CD4-positive, alpha-beta T cell treated with Interleukin-1 beta for 1 hour (primary cell): ENCODE data around the gene RPS21.

Experiments
- DNase-seq, 2 donors: peaks; one replicate each; pipeline ENCODE4 v3.0.0-alpha.2; 2020 to 2022

RPS21 gene

DNA sequence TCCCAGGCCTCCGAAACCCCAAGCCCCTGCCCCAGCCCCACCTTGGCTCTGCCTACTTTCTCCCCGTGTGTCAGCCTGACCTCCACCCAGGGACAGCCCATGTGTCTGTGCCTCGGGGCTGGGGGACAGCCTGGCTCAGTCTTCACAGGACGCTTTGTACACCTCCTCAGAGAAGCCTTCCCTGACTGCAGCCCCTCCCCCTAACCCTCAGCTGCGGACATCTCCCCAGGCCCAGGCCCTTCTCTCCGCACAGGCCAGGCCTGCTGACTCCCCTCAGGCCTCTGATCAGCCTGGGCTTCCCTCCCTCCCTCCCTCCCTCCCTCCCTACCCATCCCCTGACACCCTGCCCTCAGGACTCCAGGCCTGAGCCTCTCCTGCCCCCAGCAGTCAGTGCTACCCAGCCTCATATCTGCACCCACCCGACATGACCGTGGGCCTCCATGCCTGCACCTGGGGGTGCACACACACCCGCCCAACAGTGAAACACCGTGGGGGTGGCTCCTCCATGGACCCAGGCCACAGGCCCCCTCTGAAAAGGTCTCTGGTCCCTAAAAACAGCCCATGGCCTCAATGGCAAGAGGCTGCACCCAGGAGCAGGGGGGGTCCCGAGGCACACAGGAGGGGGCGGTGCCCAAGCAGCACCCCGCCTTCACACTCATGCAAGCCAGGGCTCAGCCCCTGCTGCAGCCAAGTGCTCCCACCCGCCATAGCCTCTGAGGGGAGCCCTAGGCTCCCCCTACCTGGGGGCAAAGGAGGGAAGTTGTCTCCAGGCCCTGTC is 32.7 kb upstream of the RPS21 start:
- no peak for DNase-seq

DNA sequence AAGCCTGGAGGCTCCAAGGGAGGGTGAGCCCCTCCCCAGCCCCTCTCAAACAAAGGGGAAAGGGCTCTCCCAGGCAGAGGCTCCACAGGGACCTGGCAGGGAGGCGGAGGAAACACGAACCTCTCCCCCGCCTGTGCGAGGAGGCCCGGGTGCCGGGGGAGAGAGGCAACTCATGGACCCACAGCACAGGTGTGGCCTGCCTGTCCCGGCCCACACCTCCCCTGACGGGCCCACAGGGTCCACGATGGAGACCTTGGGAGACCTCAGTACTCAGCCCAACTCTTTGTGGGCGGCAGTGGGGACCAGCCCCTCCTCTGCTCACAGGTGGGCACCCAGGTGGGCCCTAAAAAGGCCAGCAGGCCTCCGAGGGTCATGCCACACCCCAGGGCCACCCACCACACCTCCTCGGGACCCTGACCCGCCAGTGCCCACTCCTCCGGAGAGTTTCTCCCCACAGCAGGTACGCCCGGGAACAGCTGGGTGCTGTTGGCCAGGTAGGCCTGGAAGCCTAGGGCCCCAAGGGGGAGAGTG is 32.0 kb upstream of the RPS21 start:
- DNase-seq, result no peak

DNA sequence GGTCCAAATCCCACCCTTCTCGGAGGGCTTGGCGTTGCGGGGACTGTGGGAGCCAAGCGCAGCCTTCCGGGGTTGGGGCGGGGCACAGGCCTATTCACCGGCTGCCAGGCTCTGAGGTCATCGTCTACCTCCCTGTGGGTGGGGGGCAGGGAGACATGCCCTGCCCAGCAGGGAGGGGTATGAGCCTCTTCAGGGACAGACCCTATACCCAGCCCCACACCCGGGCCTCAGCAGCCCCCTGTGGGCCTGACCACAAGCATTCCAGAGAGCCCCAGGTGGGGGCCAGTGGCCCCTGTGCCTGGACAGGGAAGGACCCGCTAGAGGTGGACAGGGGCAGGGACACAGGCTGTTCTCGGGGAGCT is 31.4 kb upstream of the RPS21 start:
- DNase-seq, result no peak

DNA sequence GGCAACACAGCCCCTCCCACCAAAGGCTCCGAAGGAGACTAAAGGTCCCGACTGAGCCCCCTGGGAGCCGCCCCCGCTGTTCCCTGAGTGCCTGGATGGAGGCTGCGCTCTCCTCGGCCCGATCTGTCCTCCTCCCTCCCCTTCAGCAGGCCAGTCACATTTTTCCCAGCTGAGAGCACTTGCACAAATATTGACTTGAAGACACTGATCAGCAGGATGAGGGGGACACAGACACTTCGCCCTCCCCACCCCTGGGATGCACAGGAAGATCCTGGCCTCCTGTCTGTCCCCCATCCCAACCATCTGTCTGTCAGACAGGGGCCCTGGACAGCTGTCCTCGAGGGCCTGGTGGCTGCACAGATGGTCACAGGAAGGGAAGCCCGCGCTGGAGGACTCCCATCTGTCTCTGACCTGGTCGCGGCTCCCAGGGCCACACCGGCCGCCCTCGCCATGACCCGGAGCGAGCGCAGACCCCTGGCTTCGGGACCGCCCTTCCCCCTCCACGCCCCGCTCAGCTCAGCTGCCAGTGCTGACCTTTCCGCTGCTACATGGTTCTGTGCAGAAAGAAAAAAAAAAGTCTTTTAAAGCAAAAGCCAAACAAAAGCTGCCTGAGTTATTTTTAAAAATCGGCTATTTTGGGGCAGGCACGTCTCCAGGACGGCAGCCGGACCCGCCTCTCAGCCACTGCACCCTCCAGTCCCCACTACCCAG is 30.9 kb upstream of the RPS21 start:
- DNase-seq, result no peak

DNA sequence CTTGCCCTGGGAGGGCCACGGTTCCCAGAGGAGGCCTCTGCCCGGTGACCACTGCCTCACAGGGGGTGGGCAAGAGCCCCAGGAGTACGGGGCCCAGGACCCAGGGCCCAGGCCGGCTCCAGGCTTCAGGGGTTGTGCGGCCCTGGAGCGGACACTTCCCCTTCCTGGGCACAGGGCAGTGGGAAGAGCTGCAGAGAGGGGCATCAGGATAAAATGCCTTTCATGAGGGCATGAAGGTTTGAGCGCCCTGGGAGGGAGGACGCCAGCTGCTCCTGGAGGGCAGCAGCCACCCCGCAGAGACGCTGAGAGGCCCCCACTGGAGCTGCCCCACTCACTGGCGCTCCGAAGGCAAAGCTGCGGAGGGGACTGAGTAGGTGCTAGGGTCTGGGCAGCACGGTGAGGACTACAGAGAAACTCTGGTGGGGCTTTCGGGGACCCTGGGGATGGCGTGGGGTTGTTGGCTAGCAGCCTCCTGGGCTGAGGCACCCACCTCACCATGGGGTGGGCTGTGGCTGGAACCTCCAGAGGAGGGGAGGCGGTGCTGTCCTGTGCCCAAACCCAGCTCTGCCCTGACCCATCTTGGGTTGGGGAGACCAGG is 30.2 kb upstream of the RPS21 start:
- DNase-seq, result no peak

DNA sequence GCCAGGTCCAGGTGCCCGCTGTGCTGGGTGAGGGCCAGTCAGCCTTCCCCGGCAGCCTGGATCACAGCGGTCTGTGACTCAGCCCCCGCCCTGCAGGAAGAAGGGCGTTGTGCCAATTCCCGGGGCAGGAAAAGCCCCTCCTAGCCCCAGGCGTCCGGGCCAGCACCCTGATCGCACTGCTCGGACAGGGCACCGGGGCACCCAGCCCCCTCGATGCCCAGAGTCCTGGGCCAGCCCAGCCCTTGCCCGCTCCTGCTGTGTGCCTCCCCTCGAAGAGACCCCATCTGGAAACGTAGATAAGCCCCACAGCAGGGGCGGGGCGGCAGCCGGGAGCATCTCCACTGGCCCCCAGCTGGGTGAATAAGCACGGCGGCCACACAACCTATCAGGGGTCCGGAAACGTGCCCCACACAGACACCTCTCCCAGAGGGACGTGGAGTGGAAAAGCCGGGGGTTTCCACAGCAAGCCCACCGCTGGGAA is 29.7 kb upstream of the RPS21 start:
- no peak for DNase-seq

DNA sequence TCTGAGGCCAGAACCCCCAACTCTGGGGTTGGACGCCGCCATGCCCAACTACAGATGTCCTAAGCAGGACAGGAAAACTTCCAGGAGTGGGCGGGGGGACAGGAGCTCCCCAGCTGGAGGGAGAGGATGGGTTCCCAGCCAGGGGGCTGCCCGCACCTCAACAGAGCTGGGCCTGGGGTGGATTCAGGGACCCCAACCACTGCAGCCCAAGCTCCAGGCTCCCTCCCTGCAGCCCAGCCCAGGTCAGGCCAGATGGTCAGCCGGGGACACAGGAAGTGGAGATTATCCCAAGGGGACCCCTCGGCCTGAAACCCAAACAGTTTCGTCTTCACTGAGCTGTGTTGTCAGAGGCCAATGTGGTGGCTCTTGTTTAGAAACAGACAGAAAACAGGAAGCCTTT is 29.2 kb upstream of the RPS21 start:
- DNase-seq, result no peak

DNA sequence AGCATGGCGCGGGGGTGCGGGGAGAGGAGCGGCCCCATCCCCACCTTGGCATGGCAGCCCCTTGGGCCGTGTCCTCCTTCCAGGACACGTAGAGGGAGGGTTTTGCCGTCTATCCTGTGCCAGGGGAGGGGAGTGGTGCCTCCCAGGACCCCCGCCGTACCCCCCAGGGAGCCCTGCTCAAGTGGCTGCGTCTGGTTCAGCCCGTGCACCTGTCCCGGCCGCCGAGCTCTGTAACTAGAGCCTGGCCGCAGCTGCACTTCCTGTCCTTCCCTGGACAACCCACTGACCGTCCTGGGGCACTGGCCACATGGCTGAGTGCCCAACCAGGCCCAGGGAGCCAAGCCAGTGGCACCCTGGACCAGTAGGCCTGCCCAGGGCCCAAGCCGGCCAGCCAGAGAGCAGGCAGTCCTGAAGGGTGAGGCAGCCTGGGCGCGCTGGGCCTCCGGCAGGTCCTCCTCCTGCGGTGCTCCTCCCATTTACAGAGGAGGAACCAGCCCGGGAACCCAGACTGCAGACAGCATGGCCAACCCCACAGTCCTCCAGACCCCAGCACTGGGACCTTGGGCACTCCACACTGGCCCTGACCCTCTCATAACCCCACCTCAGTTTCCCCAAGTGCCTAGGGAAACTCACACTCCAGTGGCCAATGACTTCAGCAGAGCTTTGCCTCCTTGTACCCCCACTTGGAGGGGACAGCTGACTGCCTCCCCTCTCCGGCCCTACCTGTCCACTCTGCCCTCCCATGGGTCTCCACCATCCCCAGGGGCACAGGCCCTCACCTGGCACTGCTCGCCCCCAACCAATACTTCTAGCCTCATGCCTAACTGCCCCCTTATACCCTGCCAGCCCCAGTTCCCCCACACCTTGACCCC is 28.5 kb upstream of the RPS21 start:
- no peak for DNase-seq

DNA sequence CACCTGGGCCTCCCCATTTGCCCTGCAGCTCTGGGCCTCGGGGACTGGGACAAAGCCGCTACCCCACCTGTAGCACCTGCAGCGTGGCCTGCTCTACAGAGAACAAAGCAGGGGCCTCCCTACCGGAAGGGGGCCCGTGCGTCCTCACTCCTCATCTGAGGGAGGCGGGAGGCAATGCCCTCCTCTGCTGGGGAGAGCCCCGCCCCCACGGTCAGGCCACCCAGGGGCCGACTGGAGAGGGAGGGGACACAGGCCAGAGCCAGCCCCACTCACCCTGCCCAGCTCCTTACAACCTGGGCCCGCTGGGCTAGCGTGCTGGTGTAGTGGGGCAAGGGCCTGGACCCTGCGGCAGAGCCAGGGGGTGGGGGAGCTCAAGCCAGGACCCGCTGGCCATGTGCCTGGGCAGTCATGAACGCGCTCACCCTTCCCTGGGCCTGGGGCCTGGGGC is 27.8 kb upstream of the RPS21 start:
- DNase-seq, result no peak

DNA sequence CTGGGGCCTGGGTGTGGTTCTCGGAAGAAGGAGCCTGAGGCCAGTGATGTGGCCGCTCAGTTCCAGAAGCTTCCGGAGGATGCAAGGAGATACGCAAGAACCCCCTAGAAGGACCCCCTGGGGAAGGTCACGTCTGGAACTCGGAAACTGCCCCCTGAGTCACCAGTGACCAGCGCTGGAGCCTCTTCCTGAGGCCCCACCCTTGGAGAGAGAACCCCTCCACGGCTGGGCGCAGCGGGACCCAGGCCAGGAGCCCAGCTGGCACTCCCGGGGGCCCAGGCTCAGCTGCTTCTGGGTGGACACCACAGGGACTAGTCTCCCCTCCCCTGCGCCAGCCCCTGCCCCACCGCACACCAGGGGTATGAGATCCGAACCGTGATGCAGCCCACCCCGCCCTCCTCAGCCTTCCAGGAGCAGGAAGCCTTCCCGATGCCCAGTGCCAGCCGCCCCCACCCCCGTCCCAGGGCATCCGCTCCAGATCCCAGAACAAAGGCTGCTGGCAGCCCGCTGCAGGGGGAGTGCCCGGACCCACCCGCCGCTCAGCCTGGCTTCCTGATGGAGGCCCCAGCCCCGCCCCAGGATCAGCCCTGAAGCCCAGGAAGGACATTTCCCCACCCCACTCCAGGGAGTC is 27.3 kb upstream of the RPS21 start:
- no peak for DNase-seq

DNA sequence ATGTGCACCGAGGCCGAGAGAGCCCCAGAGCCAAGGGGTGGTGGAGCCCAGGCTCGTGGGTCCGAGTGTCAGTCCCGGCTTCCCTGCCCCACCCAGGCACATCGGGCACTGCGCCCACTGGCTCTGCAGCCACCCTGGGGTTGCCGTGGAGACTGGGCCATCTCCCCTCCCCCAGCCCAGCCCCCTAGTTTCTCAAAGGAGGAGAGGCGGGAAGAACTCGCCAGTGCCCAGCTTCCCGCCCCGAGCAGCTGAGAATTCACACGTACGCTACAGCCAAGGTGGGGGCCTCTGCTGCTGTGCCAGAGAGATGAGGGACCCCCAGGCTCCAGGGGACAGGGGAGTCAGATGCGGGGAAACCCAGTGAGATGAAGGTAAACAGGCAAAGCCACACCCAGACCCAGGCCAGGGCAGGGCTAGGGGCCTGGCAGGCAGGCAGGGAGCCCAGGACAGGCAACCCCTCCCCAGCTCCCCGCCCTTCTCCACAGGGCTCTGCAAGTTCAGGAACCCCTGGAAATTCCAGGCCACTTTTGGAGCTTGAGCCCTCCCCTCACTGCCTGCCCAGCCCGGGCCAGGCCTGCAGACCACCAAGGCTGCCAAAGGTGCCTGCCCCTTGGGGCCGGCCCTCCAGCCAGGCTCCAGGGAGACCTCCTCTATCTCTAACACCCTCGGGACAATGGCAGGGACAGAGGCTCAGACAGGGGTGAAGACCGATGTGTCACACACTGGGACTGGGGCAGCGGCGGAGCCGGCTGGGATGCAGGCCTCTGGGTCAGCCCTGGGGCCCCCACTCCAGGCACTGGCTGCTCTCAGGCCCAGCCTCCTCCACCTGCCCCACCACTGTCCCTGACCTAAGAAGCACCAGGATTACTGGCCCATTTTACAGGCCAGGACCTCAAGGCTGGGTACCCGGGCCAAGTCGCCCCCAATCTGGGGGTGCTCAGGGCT is 25.8 kb upstream of the RPS21 start:
- no peak for DNase-seq

DNA sequence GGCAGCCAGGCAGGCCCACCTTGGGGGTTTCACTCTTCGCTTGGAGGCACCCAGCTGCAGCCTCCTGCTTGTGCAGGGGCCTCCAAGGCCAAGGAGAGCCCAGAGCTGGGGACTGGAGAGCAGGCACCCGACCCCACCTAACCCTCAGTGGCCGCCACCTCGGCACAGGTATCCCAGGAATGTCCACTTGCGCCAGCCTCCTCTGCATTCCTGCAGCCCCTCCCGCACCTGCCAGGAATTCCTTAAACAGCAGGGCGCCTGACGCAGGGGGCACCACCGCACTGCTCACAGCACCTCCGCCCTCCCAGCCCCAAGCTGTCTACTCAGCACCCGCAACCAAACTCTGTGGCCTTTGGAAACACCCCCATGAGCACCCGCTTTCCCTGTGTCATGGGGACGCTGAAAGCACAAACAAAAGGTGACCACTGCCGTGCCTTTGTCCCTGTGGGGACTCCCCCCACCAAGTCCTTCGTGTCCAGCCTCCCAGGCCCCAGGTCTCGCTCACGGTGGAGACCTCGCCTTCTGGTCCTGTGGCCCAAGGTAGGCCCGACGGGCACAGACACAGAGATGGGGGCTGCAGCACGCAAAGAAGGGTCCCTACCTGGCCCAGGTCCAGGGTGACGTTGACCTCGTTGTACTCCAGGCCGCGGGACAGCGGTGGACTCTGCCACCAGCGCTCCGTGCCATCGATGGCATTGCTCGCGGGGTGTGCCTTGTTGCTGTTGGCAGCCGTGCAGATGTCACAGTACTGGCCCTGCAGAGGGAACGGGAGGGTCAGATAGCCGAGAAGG is 24.9 kb upstream of the RPS21 start:
- DNase-seq, result no peak

DNA sequence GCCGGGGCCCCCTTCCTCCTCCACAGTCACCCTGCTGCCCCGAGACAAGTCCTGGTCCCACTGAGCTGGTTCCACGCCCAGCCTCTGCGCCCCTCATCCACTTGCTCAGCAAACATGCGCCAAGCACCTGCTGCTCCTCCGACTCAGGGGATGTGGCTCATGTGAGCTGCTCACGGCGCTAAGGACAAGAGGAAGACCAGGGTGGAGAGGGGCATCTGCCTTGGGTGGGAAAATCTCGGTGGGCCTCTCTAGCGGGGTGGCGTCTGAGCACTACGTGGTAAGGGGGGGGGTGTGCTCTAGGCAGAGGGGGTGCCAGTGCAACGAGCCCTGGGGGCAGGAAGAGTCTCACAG is 24.3 kb upstream of the RPS21 start:
- DNase-seq, result no peak

DNA sequence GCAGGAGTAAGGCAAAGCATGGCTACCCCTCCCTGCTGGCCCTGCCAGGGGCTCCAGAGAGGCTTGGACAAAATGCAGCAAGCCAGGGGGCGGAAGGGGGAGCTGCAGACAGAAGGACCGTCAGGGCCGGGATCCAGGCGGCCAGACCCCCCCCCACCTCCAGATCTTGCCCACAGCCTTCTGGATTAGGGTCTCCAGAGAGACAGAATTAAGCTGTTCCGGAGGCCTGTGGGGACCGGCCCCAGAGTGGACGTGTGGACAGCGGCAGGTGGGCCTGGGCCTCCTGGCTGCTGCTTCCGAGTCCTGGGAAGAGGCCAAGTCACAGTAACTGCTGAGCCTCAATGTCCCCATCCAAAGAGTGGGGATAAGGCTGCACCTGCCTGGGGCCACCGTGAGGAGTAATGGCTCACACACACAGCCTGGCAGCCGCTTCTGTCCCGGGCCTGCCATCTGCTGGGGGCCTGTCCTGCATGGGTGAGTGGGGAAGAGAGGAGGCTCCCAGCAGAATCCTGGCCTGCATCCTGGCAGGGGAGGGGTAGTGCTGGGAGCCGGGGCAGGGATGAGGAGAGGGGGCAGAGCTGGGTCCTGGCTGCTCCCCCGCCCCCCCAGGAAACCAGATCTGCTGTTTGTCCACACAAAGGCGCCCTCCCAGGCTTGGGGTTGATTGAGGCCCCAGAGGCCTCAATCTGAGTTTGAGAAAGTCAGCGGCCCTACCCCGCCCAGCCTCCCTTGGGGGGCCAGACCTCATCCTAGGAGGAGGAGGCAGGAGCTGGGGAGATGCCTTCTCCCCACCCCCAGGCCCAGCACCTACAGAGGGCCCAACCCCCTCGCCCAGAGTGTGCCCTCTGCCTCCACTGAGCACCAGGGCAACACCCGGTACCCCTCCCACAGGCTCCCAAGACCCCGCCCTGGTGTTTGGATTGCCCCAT is 23.6 kb upstream of the RPS21 start:
- DNase-seq, result no peak

DNA sequence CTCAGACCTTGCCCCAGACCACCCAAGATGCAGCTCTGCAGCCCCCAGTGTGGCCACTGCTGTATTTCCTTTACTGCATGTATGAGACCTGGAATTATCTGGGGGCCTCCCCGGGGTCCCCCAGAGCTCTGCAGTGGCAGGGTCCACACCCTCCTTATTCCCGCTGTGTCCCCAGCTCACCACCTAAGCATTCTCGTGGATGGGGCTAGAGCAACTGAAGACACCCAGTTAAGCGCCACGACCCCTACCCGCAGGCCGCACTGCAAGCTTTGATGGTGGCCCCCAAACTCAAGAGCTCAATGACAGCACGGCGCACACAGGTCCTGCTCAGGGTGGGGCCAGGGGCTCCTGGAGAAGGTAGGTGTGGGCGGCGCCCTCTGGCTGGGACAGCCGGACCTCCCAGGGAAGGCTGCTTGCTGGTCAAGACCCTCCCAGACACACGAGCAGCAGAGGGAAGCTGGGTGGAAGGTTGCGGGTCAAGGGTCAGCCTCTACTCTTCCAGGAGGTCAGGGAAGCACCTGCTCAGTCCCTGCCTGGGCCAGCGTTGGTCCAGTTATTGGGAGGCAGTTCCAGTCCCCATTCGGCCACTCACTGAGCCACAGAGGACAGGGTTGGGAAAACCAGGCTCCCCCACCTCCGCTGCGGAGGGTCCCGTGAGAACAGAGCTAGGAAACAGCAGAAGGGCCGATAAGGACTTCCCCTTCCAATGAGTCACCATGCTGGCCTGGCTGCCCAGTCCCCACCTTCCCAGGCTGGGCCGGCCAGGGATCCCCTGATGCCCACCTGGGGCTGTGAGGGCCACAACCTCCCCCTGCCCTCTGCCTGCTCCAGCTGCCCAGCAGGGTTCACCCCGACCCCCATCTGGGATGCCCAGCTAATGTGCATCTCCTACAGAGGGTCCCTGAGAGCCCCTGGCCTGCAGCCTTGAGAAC is 22.7 kb upstream of the RPS21 start:
- DNase-seq, result no peak

DNA sequence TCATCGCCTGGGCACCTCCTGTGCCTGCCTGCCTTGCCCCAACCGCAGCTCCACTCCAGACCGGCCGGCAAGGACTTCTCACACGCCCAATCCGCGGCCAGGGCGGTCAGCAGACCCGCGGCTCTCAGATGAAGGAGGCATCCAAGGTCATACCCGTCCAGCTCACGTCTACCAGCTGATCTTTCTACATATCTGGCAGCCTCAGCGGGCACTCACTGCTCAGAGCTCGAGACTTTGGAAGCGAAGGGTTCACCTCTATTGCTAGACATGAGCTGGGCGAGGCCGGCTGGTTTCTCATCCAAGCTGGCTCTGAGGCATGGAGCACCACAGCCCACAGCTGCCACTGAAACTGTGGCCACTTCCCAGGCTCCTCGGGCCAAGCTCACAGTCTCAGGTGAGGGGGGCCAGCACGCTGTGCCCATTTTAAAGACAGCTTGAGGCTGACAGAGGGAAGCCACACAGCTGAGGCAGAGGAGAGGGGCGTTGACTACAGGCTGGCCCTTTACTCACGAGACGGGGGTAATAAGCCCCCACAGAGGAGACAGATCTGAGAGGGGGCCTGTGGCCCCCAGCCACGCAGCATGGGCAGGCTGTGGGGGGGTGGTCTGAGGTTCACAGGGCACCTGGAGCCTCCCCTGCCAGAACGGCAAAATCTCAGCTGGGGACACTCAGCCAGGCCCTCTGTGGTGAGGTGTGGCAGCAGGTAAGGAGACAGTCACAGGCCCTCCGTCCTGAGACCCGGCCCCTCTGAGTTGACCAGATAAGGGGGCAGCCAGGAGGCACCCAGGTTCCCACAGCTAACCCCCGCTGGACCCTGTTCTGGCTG is 21.8 kb upstream of the RPS21 start:
- DNase-seq, result no peak

DNA sequence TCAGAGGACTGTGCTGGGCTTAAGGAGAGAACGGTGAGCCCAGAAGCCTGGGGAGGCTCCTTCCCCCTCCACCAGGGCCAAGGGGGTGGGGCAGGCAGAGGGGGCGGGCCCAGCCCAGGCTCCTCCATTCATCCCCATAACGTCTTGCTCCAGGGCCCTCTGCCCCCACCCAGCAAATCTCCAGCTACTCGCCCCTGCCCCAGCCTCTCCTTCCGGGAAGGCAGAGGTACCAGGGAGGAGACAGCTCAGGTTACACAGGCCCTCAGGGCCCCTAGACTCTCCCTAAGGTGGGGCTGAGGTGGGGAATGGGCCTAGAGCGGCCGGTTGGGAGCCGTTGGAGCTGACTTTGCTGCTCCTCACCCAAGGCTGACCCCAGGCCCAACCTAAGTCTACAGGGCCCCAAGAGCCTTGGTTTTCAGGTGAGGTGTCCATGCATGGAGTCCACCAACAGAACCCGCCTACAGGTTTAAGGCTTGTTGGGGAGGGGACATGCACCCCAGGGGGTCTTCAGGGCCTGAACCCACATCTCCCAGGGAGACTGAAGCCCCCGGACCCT is 21.0 kb upstream of the RPS21 start:
- no peak for DNase-seq
